Stomach (tissue), 9 donors: Measurements from ENCODE around the gene PRMT7. TPM values are rescaled to one million over a fixed set of nuclear protein-coding genes. Genes with fewer than 3 reads are reported as not detected.

Source experiments
- DNase-seq, 2 donors: peaks; one replicate each; pipeline versions ENCODE4 v3.0.0 to v3.0.0-alpha.2; 2013 to 2019
- H3K27ac ChIP-seq, 5 donors: fragments of 200-600 bp in 4 of 5; sonication (generic) in 4 of 5; one replicate each; pipeline ENCODE4 v1.5.1; 2013 to 2019; ENCODE audit warnings: mild to moderate bottlenecking in 1 of 5, moderate library complexity in 1 of 5
- H3K27me3 ChIP-seq, 3 donors: fragments of 200-600 bp; sonication (generic); one replicate each; pipeline ENCODE4 v1.5.1; 2017 to 2019; ENCODE audit warnings: mixed run types in 1 of 3
- H3K36me3 ChIP-seq, 4 donors: fragments of 200-600 bp; sonication (generic); 1 replicate in 3 of 4; 2 replicates in 1 of 4; pipeline ENCODE4 v1.5.1; 2016 to 2019
- H3K4me1 ChIP-seq, 4 donors: fragments of 200-600 bp; sonication (generic); one replicate each; pipeline ENCODE4 v1.5.1; 2016 to 2019
- H3K4me3 ChIP-seq, 4 donors: fragments of 200-600 bp; sonication (generic) in 3 of 4; one replicate each; pipeline ENCODE4 v1.5.1; 2016 to 2019; ENCODE audit warnings: mild to moderate bottlenecking in 1 of 4
- H3K9me3 ChIP-seq, 4 donors: fragments of 200-600 bp; sonication (generic); one replicate each; pipeline ENCODE4 v1.5.1; 2016 to 2019
- EP300 ChIP-seq: sonication (generic); formaldehyde crosslinking; IDR thresholded peaks from one replicate; pipeline ENCODE4 v1.6.1; 2017; ENCODE audit warnings: antibody characterized with exemption
- POLR2A ChIP-seq, 4 donors: fragments of 450-650 bp; IDR thresholded peaks; one replicate each; pipeline ENCODE4 v1.6.1; 2016; ENCODE audit warnings: antibody characterized with exemption in 4 of 4, control low read depth in 2 of 4, mild to moderate bottlenecking in 1 of 4, moderate library complexity in 1 of 4
- POLR2AphosphoS5 ChIP-seq, 3 donors: sonication (generic); formaldehyde crosslinking; IDR thresholded peaks; one replicate each; pipeline ENCODE4 v1.6.1; 2016; ENCODE audit warnings: antibody characterized with exemption in 3 of 3
- WGBS, 5 donors: extraction: QIAGEN DNeasy Blood & Tissue Kit in 3 of 5; methylation state at CpG; one replicate each; pipeline versions ENCODE4 v1.1.5 to v1.1.7; 2013 to 2018; 5-methylcytosine and 5-hydroxymethylcytosine counted together
- intact Hi-C: fragments of 100-400 bp; cut with DNase I; formaldehyde crosslinking; loops from one replicate; pipeline ENCODE4 v1.15.1; 2023; ENCODE audit warnings: low total_unique reads
- polyA plus RNA-seq, 3 donors: library from polyadenylated mRNA; stranded (reverse); fragments of 200-250 nt; gene quantifications; one replicate each; pipeline ENCODE4 v1.2.3, GENCODE V29; 2013
- total RNA-seq, 5 donors: library from RNA; depleted of rRNA; stranded (reverse); fragments of >200 nt; gene quantifications; one replicate each; pipeline versions ENCODE4 v1.1.0 to v1.2.3, GENCODE V29; 2014 to 2016
- TF ChIP-seq, protein P1 (sequence below), 7 experiments: fragments of 450-650 bp in 4 of 7; fragments of 200-600 bp in 3 of 7; sonication (generic) in 3 of 7; IDR thresholded peaks; one replicate each; pipeline ENCODE4 v1.5.1; 2016 to 2019; ENCODE audit warnings: antibody characterized with exemption in 7 of 7, control low read depth in 2 of 7, mild to moderate bottlenecking in 1 of 7
- donor health status: healthy with polysubstance abuse.
- donor health status: Bipolar disorder and iron deficiency.
- donor health status: healthy.

PRMT7 gene
- total and polyA plus RNA-seq, 8 donors = 22.4 to 88.8 (median 37.2) TPM

GRCh38 chr16:68384288-68385161 is 73.7 kb downstream of the PRMT7 start:
- 59 to 73% (median 62%) methylated on average over 7 of the region's 7 CpGs for WGBS, 5 donors
- H3K4me3 ChIP-seq = peak overlapping the region in 1 of 4 donors; percentile 11

GRCh38 chr16:68385371-68385770 is 74.6 kb downstream of the PRMT7 start:
- 64 to 73% (median 67%) methylated on average over 6 of the region's 6 CpGs for WGBS, 5 donors
- no peaks in the 10 kb centered on the region for H3K27me3 ChIP-seq
- peak overlapping the region in 2 of 5 donors; percentile 77 to 84 for H3K27ac ChIP-seq
- DNase-seq = no peak
- no peaks in the 10 kb centered on the region for H3K9me3 ChIP-seq
- no peaks in the 10 kb centered on the region for H3K36me3 ChIP-seq
- TF ChIP-seq POLR2AphosphoS5 (IDR thresholded peaks at IDR 0.05) = no peak
- no peak for TF ChIP-seq POLR2A (IDR thresholded peaks at IDR 0.05)
- TF ChIP-seq EP300 = no peak
- TF ChIP-seq, protein P1, sequence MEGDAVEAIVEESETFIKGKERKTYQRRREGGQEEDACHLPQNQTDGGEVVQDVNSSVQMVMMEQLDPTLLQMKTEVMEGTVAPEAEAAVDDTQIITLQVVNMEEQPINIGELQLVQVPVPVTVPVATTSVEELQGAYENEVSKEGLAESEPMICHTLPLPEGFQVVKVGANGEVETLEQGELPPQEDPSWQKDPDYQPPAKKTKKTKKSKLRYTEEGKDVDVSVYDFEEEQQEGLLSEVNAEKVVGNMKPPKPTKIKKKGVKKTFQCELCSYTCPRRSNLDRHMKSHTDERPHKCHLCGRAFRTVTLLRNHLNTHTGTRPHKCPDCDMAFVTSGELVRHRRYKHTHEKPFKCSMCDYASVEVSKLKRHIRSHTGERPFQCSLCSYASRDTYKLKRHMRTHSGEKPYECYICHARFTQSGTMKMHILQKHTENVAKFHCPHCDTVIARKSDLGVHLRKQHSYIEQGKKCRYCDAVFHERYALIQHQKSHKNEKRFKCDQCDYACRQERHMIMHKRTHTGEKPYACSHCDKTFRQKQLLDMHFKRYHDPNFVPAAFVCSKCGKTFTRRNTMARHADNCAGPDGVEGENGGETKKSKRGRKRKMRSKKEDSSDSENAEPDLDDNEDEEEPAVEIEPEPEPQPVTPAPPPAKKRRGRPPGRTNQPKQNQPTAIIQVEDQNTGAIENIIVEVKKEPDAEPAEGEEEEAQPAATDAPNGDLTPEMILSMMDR (IDR thresholded peaks at IDR 0.05) = no peak
- H3K4me1 ChIP-seq = peaks cover 0 to 42% (median 28%) of the 10 kb centered on the region in 4 donors
- intact Hi-C loops = no loop called here
- peak overlapping the region in 1 of 4 donors; percentile 25 for H3K4me3 ChIP-seq

More at GRCh38 chr16:68384288-68385161, 73.7 kb downstream of the PRMT7 start:
- intact Hi-C loops = no loop called here
- no peak for TF ChIP-seq POLR2A (IDR thresholded peaks at IDR 0.05)
- Histone ChIP-seq H3K27ac (peak overlapping the region in 1 of 5 donors; percentile 15), H3K27me3 (no peaks in the 10 kb centered on the region), H3K36me3 (no peaks in the 10 kb centered on the region), H3K9me3 (no peaks in the 10 kb centered on the region), H3K4me1 (peaks cover 0 to 46% (median 28%) of the 10 kb centered on the region in 4 donors)
- no peak for DNase-seq

GRCh38 chr16:68386628-68387027 is 75.8 kb downstream of the PRMT7 start:
- Histone ChIP-seq H3K9me3 (no peaks in the 10 kb centered on the region), H3K27ac (peak overlapping the region; percentile 75 to 88 (median 84)), H3K4me1 (peaks cover 0 to 40% (median 26%) of the 10 kb centered on the region in 4 donors), H3K4me3 (peak overlapping the region; percentile 8 to 28 (median 22)), H3K27me3 (no peaks in the 10 kb centered on the region), H3K36me3 (no peaks in the 10 kb centered on the region)
- intact Hi-C loops = no loop called here
- peak; percentile 86 to 92 for DNase-seq
- no peak for TF ChIP-seq POLR2A (IDR thresholded peaks at IDR 0.05)
- TF ChIP-seq EP300 = no peak
- TF ChIP-seq, protein P1 (IDR thresholded peaks at IDR 0.05) = no peak
- TF ChIP-seq POLR2AphosphoS5 (IDR thresholded peaks at IDR 0.05) = peak in 2 of 3 donors; percentile 67 to 77
- 32 to 41% (median 36%) methylated on average over 9 to 14 of the region's 14 CpGs for WGBS, 5 donors

DNA sequence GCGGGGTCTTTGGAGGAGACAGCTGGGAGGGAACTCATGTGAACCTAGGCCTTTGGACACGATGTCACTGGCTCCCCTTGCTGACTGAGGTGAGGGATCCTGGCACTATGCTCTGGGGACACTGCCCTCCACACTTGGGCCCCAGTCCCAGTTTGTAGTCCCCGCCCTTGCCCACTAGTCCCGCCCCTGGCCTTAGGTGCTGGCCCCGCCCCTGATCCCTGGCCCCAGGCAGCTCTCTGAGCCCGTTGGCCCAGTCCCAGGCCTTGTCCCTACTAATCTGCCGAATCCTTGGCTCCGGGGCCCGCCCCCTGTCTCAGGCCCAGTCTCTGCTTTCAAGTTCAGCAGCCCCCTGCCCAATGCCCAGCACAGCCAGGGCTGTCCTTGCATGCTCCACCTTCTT is 76.5 kb downstream of the PRMT7 start:
- peak in 1 of 3 donors; percentile 5 for TF ChIP-seq POLR2AphosphoS5 (IDR thresholded peaks at IDR 0.05)
- no peak for TF ChIP-seq EP300
- Histone ChIP-seq H3K4me3 (no peak overlapping the region), H3K9me3 (no peaks in the 10 kb centered on the region), H3K4me1 (peaks cover 0 to 40% (median 23%) of the 10 kb centered on the region in 4 donors), H3K27me3 (no peaks in the 10 kb centered on the region), H3K27ac (peak overlapping the region; percentile 75 to 88 (median 84)), H3K36me3 (no peaks in the 10 kb centered on the region)
- WGBS, 5 donors = 40 to 53% (median 46%) methylated on average over 7 to 9 of the region's 9 CpGs
- intact Hi-C loops = no loop called here
- DNase-seq = peak; percentile 81 to 89

- Histone ChIP-seq H3K27me3 (no peaks in the 10 kb centered on the region), H3K27ac (peak overlapping the region in 3 of 5 donors; percentile 8 to 84 (median 77)), H3K4me3 (no peak overlapping the region), H3K4me1 (peaks cover 0 to 33% (median 20%) of the 10 kb centered on the region in 4 donors), H3K36me3 (no peaks in the 10 kb centered on the region), H3K9me3 (no peaks in the 10 kb centered on the region)
- TF ChIP-seq POLR2A (IDR thresholded peaks at IDR 0.05) = no peak
- TF ChIP-seq POLR2AphosphoS5 (IDR thresholded peaks at IDR 0.05) = no peak
- no peak for TF ChIP-seq EP300
- TF ChIP-seq, protein P1 (IDR thresholded peaks at IDR 0.05) = no peak
- no peak for DNase-seq
- intact Hi-C loops = no loop called here
- WGBS, 5 donors = 55 to 74% (median 67%) methylated on average over 2 to 3 of the region's 3 CpGs
Measured at GRCh38 chr16:68388124-68388523, 77.3 kb downstream of the PRMT7 start.
